Activated CD4-positive, alpha-beta T cell treated with anti-CD3 and anti-CD28 coated beads, Interleukin-2, amount 10 ng/mL, durations not matched to agents 24 days and 14 days (primary cell): ENCODE results near the gene POU2AF3. TPM values are rescaled to one million over a fixed set of nuclear protein-coding genes. Genes with fewer than 3 reads are reported as not detected.
"Not testable (repeated sequence)": the region's sequence is repeated elsewhere in the genome, so short reads cannot be mapped to it uniquely, and the experiment has no call there.

ENCODE experiments used
- DNase-seq: peaks from one replicate; pipeline ENCODE4 v3.0.0; 2022
- H3K27ac Mint-ChIP-seq: one replicate; pipeline ENCODE4 v1.8.0; 2022; ENCODE audit warnings: mild to moderate bottlenecking, mixed read lengths
- H3K27me3 Mint-ChIP-seq: one replicate; pipeline ENCODE4 v1.8.0; 2022; ENCODE audit warnings: mixed read lengths
- H3K36me3 Mint-ChIP-seq: one replicate; pipeline ENCODE4 v1.8.0; 2022; ENCODE audit warnings: low read depth, mild to moderate bottlenecking, mixed read lengths
- H3K4me1 Mint-ChIP-seq: one replicate; pipeline ENCODE4 v1.8.0; 2021; ENCODE audit warnings: mixed read lengths
- H3K4me3 Mint-ChIP-seq: one replicate; pipeline ENCODE4 v1.8.0; 2022; ENCODE audit warnings: mild to moderate bottlenecking, moderate library complexity, mixed read lengths
- H3K9me3 Mint-ChIP-seq: one replicate; pipeline ENCODE4 v1.8.0; 2021; ENCODE audit warnings: mixed read lengths
- intact Hi-C: fragments of 100-400 bp; cut with micrococcal nuclease; formaldehyde crosslinking; loops from one replicate; pipeline ENCODE4 v1.15.1; 2023
- total RNA-seq: library from RNA; stranded (reverse); gene quantifications from 2 replicates; pipeline ENCODE4 v1.2.3, GENCODE V29; 2022

POU2AF3 gene
- total RNA-seq, 1 donor from 2014 or later, result 0.37 TPM

GRCh38 chr11:111306321-111306720, 8.0 kb downstream of the POU2AF3 start:
- Mint-ChIP-seq H3K4me3 (no peak overlapping the region), H3K27me3 (peaks cover 57% of the 10 kb centered on the region), H3K27ac (no peak overlapping the region), H3K4me1 (no peaks in the 10 kb centered on the region), H3K36me3 (no peaks in the 10 kb centered on the region), H3K9me3 (no peaks in the 10 kb centered on the region)
- intact Hi-C loops, result no loop called here
- DNase-seq, result no peak

GRCh38 chr11:111307472-111308108, 9.2 kb downstream of the POU2AF3 start:
- no peak overlapping the region for H3K4me3 Mint-ChIP-seq
- H3K4me1 Mint-ChIP-seq, result no peaks in the 10 kb centered on the region
- no peak overlapping the region for H3K27ac Mint-ChIP-seq
- intact Hi-C loops, result no loop called here
- no peak for DNase-seq
- no peaks in the 10 kb centered on the region for H3K36me3 Mint-ChIP-seq
- H3K27me3 Mint-ChIP-seq, result peaks cover 49% of the 10 kb centered on the region
- H3K9me3 Mint-ChIP-seq, result no peaks in the 10 kb centered on the region

- H3K4me1 Mint-ChIP-seq, result no peaks in the 10 kb centered on the region
- peaks cover 45% of the 10 kb centered on the region for H3K27me3 Mint-ChIP-seq
- H3K9me3 Mint-ChIP-seq, result no peaks in the 10 kb centered on the region
- no peaks in the 10 kb centered on the region for H3K36me3 Mint-ChIP-seq
- no peak for DNase-seq
- no peak overlapping the region for H3K27ac Mint-ChIP-seq
- intact Hi-C loops, result no loop called here
- H3K4me3 Mint-ChIP-seq, result no peak overlapping the region
Observed at GRCh38 chr11:111308140-111308539, 9.8 kb downstream of the POU2AF3 start.

GRCh38 chr11:111309215-111309915, 11.0 kb downstream of the POU2AF3 start:
- intact Hi-C loops, result no loop called here
- Mint-ChIP-seq H3K9me3 (no peaks in the 10 kb centered on the region), H3K27ac (no peak overlapping the region), H3K36me3 (no peaks in the 10 kb centered on the region), H3K27me3 (peaks cover 48% of the 10 kb centered on the region), H3K4me3 (no peak overlapping the region), H3K4me1 (no peaks in the 10 kb centered on the region)
- DNase-seq, result no peak

- Mint-ChIP-seq H3K4me1 (no peaks in the 10 kb centered on the region), H3K4me3 (no peak overlapping the region), H3K27ac (no peak overlapping the region), H3K9me3 (no peaks in the 10 kb centered on the region), H3K27me3 (peaks cover 46% of the 10 kb centered on the region), H3K36me3 (no peaks in the 10 kb centered on the region)
- DNase-seq, result no peak
- intact Hi-C loops, result no loop called here
Observed at GRCh38 chr11:111310088-111310487, 11.7 kb downstream of the POU2AF3 start.

- no peaks in the 10 kb centered on the region for H3K9me3 Mint-ChIP-seq
- peaks cover 44% of the 10 kb centered on the region for H3K27me3 Mint-ChIP-seq
- DNase-seq, result no peak
- H3K4me3 Mint-ChIP-seq, result no peak overlapping the region
- intact Hi-C loops, result no loop called here
- H3K36me3 Mint-ChIP-seq, result no peaks in the 10 kb centered on the region
- no peak overlapping the region for H3K27ac Mint-ChIP-seq
- no peaks in the 10 kb centered on the region for H3K4me1 Mint-ChIP-seq
Observed at GRCh38 chr11:111310723-111311122, 12.4 kb downstream of the POU2AF3 start.

- H3K4me3 Mint-ChIP-seq, result no peak overlapping the region
- H3K9me3 Mint-ChIP-seq, result no peaks in the 10 kb centered on the region
- no peak for DNase-seq
- intact Hi-C loops, result no loop called here
- H3K27me3 Mint-ChIP-seq, result peaks cover 43% of the 10 kb centered on the region
- no peaks in the 10 kb centered on the region for H3K4me1 Mint-ChIP-seq
- H3K27ac Mint-ChIP-seq, result no peak overlapping the region
- no peaks in the 10 kb centered on the region for H3K36me3 Mint-ChIP-seq
Observed at GRCh38 chr11:111312076-111312475, 13.7 kb downstream of the POU2AF3 start.

- H3K4me1 Mint-ChIP-seq, result no peaks in the 10 kb centered on the region
- H3K9me3 Mint-ChIP-seq, result no peaks in the 10 kb centered on the region
- H3K27ac Mint-ChIP-seq, result no peak overlapping the region
- H3K27me3 Mint-ChIP-seq, result peaks cover 31% of the 10 kb centered on the region
- no peak overlapping the region for H3K4me3 Mint-ChIP-seq
- DNase-seq, result no peak
- H3K36me3 Mint-ChIP-seq, result no peaks in the 10 kb centered on the region
- intact Hi-C loops, result no loop called here
Observed at GRCh38 chr11:111319296-111319695, 20.9 kb downstream of the POU2AF3 start.

- intact Hi-C loops, H3K9me3 Mint-ChIP-seq, DNase-seq, H3K36me3 Mint-ChIP-seq, H3K4me1 Mint-ChIP-seq, H3K4me3 Mint-ChIP-seq, H3K27ac Mint-ChIP-seq: not testable (repeated sequence)
- H3K27me3 Mint-ChIP-seq, result peaks cover 27% of the 10 kb centered on the region
Observed at GRCh38 chr11:111320199-111320598, 21.9 kb downstream of the POU2AF3 start.

GRCh38 chr11:111320728-111321568, 22.6 kb downstream of the POU2AF3 start:
- Mint-ChIP-seq H3K27ac (no peak overlapping the region), H3K4me1 (no peaks in the 10 kb centered on the region), H3K4me3 (no peak overlapping the region), H3K36me3 (no peaks in the 10 kb centered on the region), H3K27me3 (peaks cover 20% of the 10 kb centered on the region), H3K9me3 (no peaks in the 10 kb centered on the region)
- DNase-seq, result no peak
- intact Hi-C loops, result no loop called here

GRCh38 chr11:111322534-111322933, 24.2 kb downstream of the POU2AF3 start:
- peaks cover 13% of the 10 kb centered on the region for H3K27me3 Mint-ChIP-seq
- H3K9me3 Mint-ChIP-seq, result no peaks in the 10 kb centered on the region
- intact Hi-C loops, result no loop called here
- H3K4me1 Mint-ChIP-seq, result no peaks in the 10 kb centered on the region
- H3K27ac Mint-ChIP-seq, result no peak overlapping the region
- no peak overlapping the region for H3K4me3 Mint-ChIP-seq
- DNase-seq, result no peak
- no peaks in the 10 kb centered on the region for H3K36me3 Mint-ChIP-seq

GRCh38 chr11:111324277-111324720, 26.0 kb downstream of the POU2AF3 start:
- Mint-ChIP-seq H3K4me3 (no peak overlapping the region), H3K27ac (no peak overlapping the region), H3K4me1 (no peaks in the 10 kb centered on the region), H3K36me3 (no peaks in the 10 kb centered on the region), H3K27me3 (peaks cover 9% of the 10 kb centered on the region), H3K9me3 (no peaks in the 10 kb centered on the region)
- intact Hi-C loops, result no loop called here
- DNase-seq, result no peak

GRCh38 chr11:111325259-111325658, 26.9 kb downstream of the POU2AF3 start:
- H3K27ac Mint-ChIP-seq, result no peak overlapping the region
- peaks cover 9% of the 10 kb centered on the region for H3K27me3 Mint-ChIP-seq
- intact Hi-C loops, result no loop called here
- H3K4me3 Mint-ChIP-seq, result no peak overlapping the region
- no peaks in the 10 kb centered on the region for H3K4me1 Mint-ChIP-seq
- DNase-seq, result no peak
- no peaks in the 10 kb centered on the region for H3K9me3 Mint-ChIP-seq
- no peaks in the 10 kb centered on the region for H3K36me3 Mint-ChIP-seq

GRCh38 chr11:111326824-111327223, 28.5 kb downstream of the POU2AF3 start:
- Mint-ChIP-seq H3K4me3 (no peak overlapping the region), H3K36me3 (no peaks in the 10 kb centered on the region), H3K4me1 (no peaks in the 10 kb centered on the region), H3K27ac (no peak overlapping the region), H3K27me3 (peaks cover 6% of the 10 kb centered on the region), H3K9me3 (no peaks in the 10 kb centered on the region)
- DNase-seq, result no peak
- intact Hi-C loops, result no loop called here
